GM21526 (cell line): ENCODE data around the gene PMEPA1.

ENCODE experiments used
- ATAC-seq: cut with Tn5 transposase; IDR thresholded peaks from one replicate; pipeline ENCODE4 v1.9.1; 2021; ENCODE audit warnings: moderate library complexity; ENCODE audit not compliant: unreplicated experiment, low FRiP score

The PMEPA1 gene

GRCh38 chr20:57664924-57665588, 44.8 kb downstream of the PMEPA1 start:
- ATAC-seq: no peak

- no peak for ATAC-seq
These were observed 45.3 kb downstream of the PMEPA1 start for GRCh38 chr20:57664476-57664875.

GRCh38 chr20:57663681-57664451, 45.9 kb downstream of the PMEPA1 start:
- no peak for ATAC-seq

- ATAC-seq: no peak
These were observed 46.6 kb downstream of the PMEPA1 start for GRCh38 chr20:57663241-57663640.

- no peak for ATAC-seq
These were observed 47.2 kb downstream of the PMEPA1 start for GRCh38 chr20:57662456-57663240.

GRCh38 chr20:57661746-57662455, 47.9 kb downstream of the PMEPA1 start:
- ATAC-seq: no peak

- no peak for ATAC-seq
These were observed 48.7 kb downstream of the PMEPA1 start for GRCh38 chr20:57660922-57661745.

GRCh38 chr20:57660181-57660921, 49.5 kb downstream of the PMEPA1 start:
- ATAC-seq: no peak

GRCh38 chr20:57659517-57660180, 50.2 kb downstream of the PMEPA1 start:
- ATAC-seq: no peak

- ATAC-seq: no peak
These were observed 50.8 kb downstream of the PMEPA1 start for GRCh38 chr20:57658833-57659516.

GRCh38 chr20:57658447-57658832, 51.4 kb downstream of the PMEPA1 start:
- no peak for ATAC-seq

- ATAC-seq: no peak
These were observed 52.0 kb downstream of the PMEPA1 start for GRCh38 chr20:57657535-57658446.

GRCh38 chr20:57656821-57657534, 52.8 kb downstream of the PMEPA1 start:
- ATAC-seq: no peak

GRCh38 chr20:57656252-57656820, 53.5 kb downstream of the PMEPA1 start:
- ATAC-seq: no peak

GRCh38 chr20:57655809-57656155, 54.0 kb downstream of the PMEPA1 start:
- ATAC-seq: no peak
